ENCODE measurements around the gene ILDR2. TPM values are rescaled to one million over a fixed set of nuclear protein-coding genes. Genes with fewer than 3 reads are reported as not detected.

Gene ILDR2
- total RNA-seq, 1 donor from 2014 or later, result 4.1 TPM

DNA sequence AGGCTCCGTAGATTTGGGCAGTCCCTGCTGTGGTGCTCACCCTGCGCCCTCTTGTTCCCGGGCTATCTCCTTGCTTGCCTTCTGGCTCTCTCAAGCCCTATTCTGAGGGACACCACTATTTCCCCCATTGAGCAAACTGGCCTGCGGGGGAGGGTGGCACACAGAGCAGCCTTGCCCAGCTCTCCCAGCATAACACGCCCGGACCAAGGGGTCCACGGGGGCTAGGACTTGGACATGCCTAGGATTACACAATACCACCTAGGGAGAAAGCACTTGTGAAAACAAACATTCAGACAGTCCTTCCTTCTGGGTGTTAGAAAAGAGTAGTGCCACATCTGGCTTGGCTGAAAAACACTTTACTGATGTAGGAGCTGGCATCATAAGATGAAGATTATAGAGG lies 106.7 kb downstream of the ILDR2 start:
- ATAC-seq (ENCODE audit: poor library complexity) (no peak), DNase-seq (no peak)
- intact Hi-C loops (cut with DNase I), result no loop called here

DNA sequence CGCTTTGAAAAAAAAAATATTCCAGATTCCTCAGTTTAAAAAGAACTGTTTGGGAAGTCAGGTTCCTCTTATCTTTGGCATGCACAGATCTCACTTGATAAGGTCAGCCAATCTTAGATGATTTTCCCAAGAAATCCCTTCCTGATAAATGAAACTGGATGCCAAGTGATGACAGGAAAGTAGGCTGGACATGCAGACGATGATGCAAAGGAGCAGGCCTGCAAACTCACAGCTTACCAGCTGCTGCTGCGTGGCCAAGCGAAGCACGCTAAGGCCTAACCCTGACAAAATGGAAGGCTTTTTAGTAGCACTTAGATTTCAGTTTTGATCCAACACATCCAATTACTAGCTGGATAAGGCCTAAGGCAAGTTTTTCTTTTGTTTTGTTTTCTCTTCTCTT lies 109.4 kb downstream of the ILDR2 start:
- DNase-seq, result no peak
- intact Hi-C loops (cut with DNase I), result no loop called here

DNA sequence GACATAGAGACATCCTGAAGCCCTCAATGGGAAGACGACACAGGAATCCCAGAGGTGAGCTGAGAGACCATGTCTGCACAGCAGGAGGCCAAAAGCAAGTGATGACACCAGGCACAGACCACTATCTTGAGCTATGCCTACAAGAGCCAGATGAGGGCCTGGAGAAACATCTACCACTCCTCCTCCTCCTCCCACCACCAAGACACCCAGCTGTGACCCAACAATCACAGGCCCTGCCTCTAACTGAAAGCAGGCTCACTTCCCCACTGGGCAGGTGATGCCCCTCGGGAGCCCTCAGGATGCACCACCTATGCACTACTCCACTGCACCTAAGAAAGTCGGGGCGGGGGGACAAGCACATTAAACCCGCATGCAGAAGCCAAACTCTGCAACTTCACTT lies 115.7 kb downstream of the ILDR2 start:
- no peak for DNase-seq
- peak; percentile 13 for ATAC-seq (ENCODE audit: poor library complexity)
- intact Hi-C loops (cut with DNase I), result no loop called here

More for the DNA sequence above, 109.4 kb downstream of the ILDR2 start:
- ATAC-seq (ENCODE audit: poor library complexity), result no peak

DNA sequence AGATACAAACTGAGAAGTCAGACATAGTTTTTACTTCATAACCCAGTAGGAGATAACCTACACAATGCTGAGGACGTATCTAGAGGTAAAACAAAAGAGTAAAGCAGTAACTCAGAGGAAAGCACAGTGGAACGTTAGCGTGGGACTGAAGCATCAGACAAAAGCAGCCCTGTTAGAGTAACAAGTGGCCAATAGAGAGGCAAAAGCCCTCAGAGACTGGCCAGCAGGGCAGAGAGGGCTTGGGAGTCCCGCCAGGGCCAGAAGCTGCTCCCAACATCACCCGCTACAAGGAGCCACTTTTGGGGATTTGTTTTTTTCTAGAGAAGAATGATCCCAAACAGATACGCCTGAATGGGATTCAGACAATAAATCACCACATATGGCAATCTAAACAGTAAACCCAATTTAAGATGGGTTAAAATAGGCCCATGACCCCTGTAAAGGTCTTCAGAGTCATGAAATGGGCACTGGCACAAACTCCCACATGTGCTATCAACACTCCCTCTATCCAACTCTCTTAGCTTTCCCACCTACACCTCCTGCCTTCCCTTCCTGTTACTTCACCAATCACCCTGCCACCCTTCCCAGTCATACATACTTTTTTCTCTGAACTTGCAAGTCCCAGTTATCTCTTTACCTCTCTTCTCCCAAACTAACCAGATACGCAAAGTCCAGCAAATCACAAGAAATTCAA lies 116.5 kb downstream of the ILDR2 start:
- ATAC-seq (ENCODE audit: poor library complexity) (peak; percentile 24), DNase-seq (no peak)
- intact Hi-C loops (cut with DNase I), result no loop called here

Other genes with a start within 250 kb of the ILDR2 start
- 16.9 TPM for gene POGK, start 136.1 kb downstream of the ILDR2 start, total RNA-seq
- 9.7 TPM for gene TADA1, start 99.3 kb downstream of the ILDR2 start, total RNA-seq
- gene MAEL, start 13.7 kb upstream of the ILDR2 start, total RNA-seq, result 1.7 TPM
- 0.19 TPM for gene GPA33, start 114.8 kb upstream of the ILDR2 start, total RNA-seq
- gene STYXL2, start 118.5 kb upstream of the ILDR2 start, total RNA-seq, result 121 TPM
- 7.4 TPM for gene POU2F1, start 245.3 kb upstream of the ILDR2 start, total RNA-seq